ENCODE data around the gene EFL1.

Gene EFL1

DNA sequence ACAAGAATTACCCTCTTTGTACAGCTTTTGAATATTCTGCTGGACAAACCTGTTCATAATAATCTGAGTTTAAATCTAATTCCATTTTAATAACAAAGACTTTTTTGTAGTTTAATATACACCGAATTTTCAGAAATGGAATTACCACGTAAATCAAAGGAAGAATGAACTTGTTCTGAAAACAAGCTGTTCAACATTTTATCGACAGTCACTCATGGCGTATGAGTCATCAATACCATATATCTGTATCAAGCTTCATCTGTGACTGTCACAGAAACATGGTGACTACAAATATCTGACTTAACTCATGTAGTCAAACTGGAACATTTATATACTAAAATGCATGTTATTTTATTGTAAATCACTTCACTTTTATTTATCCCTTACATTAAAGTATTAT is 90.0 kb downstream of the EFL1 start:
- TF ChIP-seq, protein P1, sequence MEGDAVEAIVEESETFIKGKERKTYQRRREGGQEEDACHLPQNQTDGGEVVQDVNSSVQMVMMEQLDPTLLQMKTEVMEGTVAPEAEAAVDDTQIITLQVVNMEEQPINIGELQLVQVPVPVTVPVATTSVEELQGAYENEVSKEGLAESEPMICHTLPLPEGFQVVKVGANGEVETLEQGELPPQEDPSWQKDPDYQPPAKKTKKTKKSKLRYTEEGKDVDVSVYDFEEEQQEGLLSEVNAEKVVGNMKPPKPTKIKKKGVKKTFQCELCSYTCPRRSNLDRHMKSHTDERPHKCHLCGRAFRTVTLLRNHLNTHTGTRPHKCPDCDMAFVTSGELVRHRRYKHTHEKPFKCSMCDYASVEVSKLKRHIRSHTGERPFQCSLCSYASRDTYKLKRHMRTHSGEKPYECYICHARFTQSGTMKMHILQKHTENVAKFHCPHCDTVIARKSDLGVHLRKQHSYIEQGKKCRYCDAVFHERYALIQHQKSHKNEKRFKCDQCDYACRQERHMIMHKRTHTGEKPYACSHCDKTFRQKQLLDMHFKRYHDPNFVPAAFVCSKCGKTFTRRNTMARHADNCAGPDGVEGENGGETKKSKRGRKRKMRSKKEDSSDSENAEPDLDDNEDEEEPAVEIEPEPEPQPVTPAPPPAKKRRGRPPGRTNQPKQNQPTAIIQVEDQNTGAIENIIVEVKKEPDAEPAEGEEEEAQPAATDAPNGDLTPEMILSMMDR (IDR thresholded peaks at IDR 0.05) = no peak

DNA sequence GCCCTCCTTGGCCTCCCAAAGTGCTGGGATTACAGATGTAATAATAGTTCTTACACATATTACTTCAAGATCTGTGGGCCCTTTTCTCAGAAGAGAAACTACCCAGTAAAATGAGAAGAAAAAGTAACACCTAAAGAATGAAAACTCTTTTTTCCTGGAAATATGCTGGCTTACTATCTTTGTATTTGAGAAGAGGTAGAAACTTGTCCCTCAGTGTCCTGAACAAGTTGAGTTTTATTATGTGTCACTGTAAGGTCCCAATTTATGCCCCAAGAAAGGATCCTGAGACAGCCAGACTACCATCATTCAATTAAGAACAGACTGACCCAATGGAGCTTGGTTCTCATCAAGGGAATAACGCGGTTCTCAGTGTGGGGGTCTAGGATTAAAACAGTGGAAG is 93.8 kb downstream of the EFL1 start:
- TF ChIP-seq, protein P1 (IDR thresholded peaks at IDR 0.05) = no peak

DNA sequence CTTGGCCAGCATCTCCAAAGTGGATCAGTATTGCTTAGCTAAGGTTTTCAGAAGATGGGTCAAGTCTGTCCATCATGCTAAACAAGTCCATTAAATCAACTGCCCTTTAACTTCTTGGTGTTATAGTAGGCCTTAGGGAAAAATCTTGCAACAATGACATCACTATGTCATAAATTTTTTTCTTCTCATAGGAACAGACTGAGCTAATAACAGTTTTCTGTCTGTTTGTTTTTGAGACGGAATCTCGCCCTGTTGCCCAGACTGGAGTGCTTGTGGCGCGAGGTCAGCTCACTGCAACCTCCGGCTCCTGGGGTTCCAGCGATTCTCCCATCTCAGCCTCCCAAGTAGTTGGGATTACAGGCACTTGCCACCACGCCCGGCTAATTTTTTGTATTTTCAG is 94.2 kb downstream of the EFL1 start:
- TF ChIP-seq, protein P1 (IDR thresholded peaks at IDR 0.05) = no peak

DNA sequence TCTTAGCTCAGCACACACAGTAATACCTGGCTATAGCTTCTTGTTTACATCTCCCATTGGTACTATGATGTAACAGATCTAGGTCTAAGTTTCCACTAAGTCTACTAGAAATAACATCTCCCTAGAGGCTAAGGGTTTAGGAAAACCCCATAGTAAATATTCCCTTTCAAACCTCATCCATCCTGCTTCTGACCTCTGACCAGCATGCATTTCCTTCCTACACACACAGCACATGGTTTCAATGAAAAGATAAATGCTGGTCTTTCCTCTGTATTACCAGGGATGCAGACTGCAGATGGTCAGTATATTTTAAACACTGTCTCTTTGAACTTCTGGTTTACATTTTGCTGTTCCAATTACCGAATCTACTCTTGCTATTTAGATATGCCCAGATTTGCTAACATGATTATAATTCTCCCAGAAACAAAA is 96.6 kb downstream of the EFL1 start:
- TF ChIP-seq, protein P1 (IDR thresholded peaks at IDR 0.05) = no peak

DNA sequence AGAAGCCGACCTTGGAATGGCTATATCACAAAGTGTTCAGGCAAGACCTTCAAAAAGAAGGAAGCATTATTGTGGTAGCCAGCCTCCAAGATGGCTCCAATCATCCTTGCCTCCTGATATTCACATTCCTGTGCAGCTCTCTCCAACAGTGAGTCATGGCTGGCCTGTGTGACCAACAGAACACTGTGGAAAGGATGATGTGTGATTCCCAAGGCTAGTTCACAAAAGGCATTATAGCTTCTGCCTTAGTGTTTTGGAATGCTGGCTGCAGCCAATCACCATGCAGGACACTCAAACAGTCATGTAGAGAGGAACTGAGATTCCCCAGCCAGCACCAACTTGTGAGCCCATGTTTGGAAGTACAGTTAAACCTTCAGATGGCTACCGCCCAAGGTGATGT is 102.6 kb downstream of the EFL1 start:
- TF ChIP-seq, protein P1 (IDR thresholded peaks at IDR 0.05) = no peak

DNA sequence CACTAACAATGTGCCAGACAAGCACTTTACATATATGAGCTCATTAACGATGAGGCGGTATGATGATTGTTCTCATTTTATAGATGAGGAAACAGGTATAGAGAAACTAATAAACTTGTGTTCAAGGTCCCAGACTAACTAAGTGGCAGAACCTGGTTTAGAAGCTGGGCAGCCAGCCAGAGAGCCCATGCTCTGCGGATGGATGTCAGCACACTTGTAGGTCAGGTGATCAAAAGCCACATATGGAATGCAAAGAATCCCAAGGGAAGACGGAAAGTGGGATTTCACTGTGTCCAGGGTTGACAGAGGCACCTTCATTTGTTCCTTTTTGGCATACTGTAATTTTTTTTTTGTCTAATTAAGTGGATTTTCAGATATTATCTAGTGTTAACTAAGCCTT is 103.7 kb downstream of the EFL1 start:
- TF ChIP-seq, protein P1 (IDR thresholded peaks at IDR 0.05) = no peak

DNA sequence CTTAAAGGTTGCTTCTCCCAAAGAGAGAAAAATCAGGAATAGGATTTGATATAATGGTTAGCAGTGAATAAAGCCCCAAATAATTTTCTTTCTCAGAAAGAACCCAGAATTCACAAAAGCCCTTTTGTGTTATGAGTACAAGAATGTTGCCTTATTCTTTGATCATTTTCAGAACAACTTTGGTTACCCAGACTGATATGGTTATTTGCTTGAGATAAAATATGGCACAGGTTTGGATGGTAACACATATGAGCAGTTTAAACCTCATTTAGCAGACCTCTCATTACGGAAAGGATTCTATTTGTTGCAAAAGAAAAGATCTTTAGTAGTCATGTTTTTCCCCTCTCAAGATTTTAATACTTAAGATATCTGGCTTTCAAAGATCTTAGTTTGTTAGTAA is 111.9 kb downstream of the EFL1 start:
- TF ChIP-seq, protein P1 (IDR thresholded peaks at IDR 0.05) = no peak

DNA sequence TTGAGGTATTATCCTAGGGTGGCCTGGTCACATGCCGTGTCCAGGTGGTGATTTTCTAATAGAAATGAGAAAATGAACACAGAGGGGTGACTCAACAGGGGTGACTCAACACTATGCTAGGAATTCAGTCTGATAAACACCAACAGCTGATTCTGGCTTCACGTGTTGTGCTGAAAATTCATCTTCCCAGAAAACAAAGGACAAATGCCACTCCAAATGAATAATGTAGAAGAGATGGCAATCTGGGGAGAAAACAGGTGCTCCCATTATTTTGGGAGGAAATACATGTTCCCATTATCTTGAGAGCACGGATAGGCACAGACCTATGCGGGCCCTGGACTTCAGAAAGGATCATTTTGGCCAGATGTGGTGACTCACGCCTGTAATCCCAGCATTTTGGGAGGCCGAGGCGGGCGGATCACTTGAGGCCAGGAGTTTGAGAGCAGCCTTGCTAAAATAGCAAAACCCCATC is 115.5 kb downstream of the EFL1 start:
- TF ChIP-seq, protein P1 (IDR thresholded peaks at IDR 0.05) = no peak

Data from LNCAP (cell line).